CD14-positive monocyte (primary cell): ENCODE data around the gene IMPDH1. TPM values are rescaled to one million over a fixed set of nuclear protein-coding genes. Genes with fewer than 3 reads are reported as not detected.
A peak's percentile ranks its signal among the peaks of the same experiment; 100 is the strongest.

ENCODE experiments used
- DNase-seq, 3 donors: peaks; one replicate each; pipeline ENCODE4 v3.0.0-alpha.2; 2011 to 2022
- H2AFZ ChIP-seq: 2 replicates; pipeline ENCODE4 v1.6.0; 2012; ENCODE audit warnings: mild to moderate bottlenecking, low read depth, low read length, inconsistent platforms; ENCODE audit not compliant: insufficient read depth, poor library complexity, severe bottlenecking
- H3K27ac ChIP-seq, 2 donors: 1 replicate in 1 of 2; 2 replicates in 1 of 2; pipeline ENCODE4 v1.5.1; 2012 to 2013; ENCODE audit warnings: low read length in 2 of 2, control low read depth in 1 of 2, inconsistent platforms in 1 of 2, low read depth in 1 of 2, mild to moderate bottlenecking in 1 of 2
- H3K27me3 ChIP-seq, 2 donors: one replicate each; pipeline versions ENCODE4 v1.6.0 to v1.6.1; 2011 to 2013; ENCODE audit warnings: low read length in 2 of 2; ENCODE audit not compliant: control insufficient read depth in 2 of 2, insufficient read depth in 2 of 2
- H3K36me3 ChIP-seq, 2 donors: replicated peaks in 1 of 2; 1 replicate in 1 of 2; 2 replicates in 1 of 2; pipeline versions ENCODE4 v1.5.1 to v1.6.1; 2012 to 2013; ENCODE audit warnings: low read length in 2 of 2, control low read depth in 1 of 2, inconsistent platforms in 1 of 2, mild to moderate bottlenecking in 1 of 2; ENCODE audit not compliant: insufficient read depth in 2 of 2, control insufficient read depth in 1 of 2
- H3K4me1 ChIP-seq, 2 donors: 1 replicate in 1 of 2; 2 replicates in 1 of 2; pipeline versions ENCODE4 v1.5.1 to v1.6.1; 2012 to 2013; ENCODE audit warnings: low read length in 2 of 2, control low read depth in 1 of 2, inconsistent platforms in 1 of 2, mild to moderate bottlenecking in 1 of 2, moderate library complexity in 1 of 2; ENCODE audit not compliant: insufficient read depth in 2 of 2, control insufficient read depth in 1 of 2
- H3K4me2 ChIP-seq: replicated peaks from 2 replicates; pipeline ENCODE3; 2012; ENCODE audit warnings: low read length, moderate library complexity, mild to moderate bottlenecking; ENCODE audit not compliant: poor library complexity, severe bottlenecking; ENCODE audit errors: extremely low read depth
- H3K4me3 ChIP-seq, 3 experiments: fragments of 200-600 bp in 1 of 3; sonication (generic) in 1 of 3; replicated peaks in 1 of 3; 1 replicate in 2 of 3; 2 replicates in 1 of 3; pipeline ENCODE4 v1.5.1; 2011 to 2013; ENCODE audit warnings: low read length in 3 of 3, mild to moderate bottlenecking in 3 of 3, control low read depth in 2 of 3, low read depth in 2 of 3, inconsistent platforms in 1 of 3, moderate library complexity in 1 of 3
- H3K79me2 ChIP-seq: 2 replicates; pipeline ENCODE4 v1.6.0; 2012; ENCODE audit warnings: mild to moderate bottlenecking, control low read depth, inconsistent platforms, low read length, moderate library complexity; ENCODE audit not compliant: insufficient read depth
- H3K9ac ChIP-seq: 2 replicates; pipeline ENCODE4 v1.6.0; 2017; ENCODE audit warnings: low read length, mild to moderate bottlenecking; ENCODE audit not compliant: insufficient read depth, poor library complexity, severe bottlenecking
- H3K9me3 ChIP-seq, 2 donors: replicated peaks in 1 of 2; 1 replicate in 1 of 2; 2 replicates in 1 of 2; pipeline versions ENCODE4 v1.5.1 to v1.6.1; 2012 to 2013; ENCODE audit warnings: low read length in 2 of 2, control low read depth in 1 of 2; ENCODE audit not compliant: control insufficient read depth in 1 of 2, insufficient read depth in 1 of 2
- H4K20me1 ChIP-seq: 2 replicates; pipeline ENCODE4 v1.6.0; 2012; ENCODE audit warnings: mild to moderate bottlenecking, low read length, control low read depth, moderate library complexity; ENCODE audit not compliant: insufficient read depth
- H3K27ac Mint-ChIP-seq, 7 donors: one replicate each; pipeline ENCODE4 v1.8.0; 2020; ENCODE audit warnings: mild to moderate bottlenecking in 7 of 7, mixed read lengths in 7 of 7, moderate library complexity in 6 of 7, inconsistent platforms in 2 of 7
- H3K27me3 Mint-ChIP-seq, 3 donors: one replicate each; pipeline ENCODE4 v1.8.0; 2021 to 2022; ENCODE audit warnings: low read depth in 3 of 3, mild to moderate bottlenecking in 3 of 3, mixed read lengths in 3 of 3, moderate library complexity in 3 of 3, inconsistent platforms in 1 of 3
- H3K36me3 Mint-ChIP-seq, 2 donors: one replicate each; pipeline ENCODE4 v1.8.0; 2020; ENCODE audit warnings: mixed read lengths in 2 of 2, inconsistent platforms in 1 of 2, mild to moderate bottlenecking in 1 of 2
- H3K4me1 Mint-ChIP-seq: one replicate; pipeline ENCODE4 v1.8.0; 2020; ENCODE audit warnings: mild to moderate bottlenecking, mixed read lengths
- H3K4me3 Mint-ChIP-seq, 2 donors: one replicate each; pipeline ENCODE4 v1.8.0; 2020; ENCODE audit warnings: mild to moderate bottlenecking in 2 of 2, mixed read lengths in 2 of 2, moderate library complexity in 1 of 2
- H3K9me3 Mint-ChIP-seq, 7 donors: one replicate each; pipeline ENCODE4 v1.8.0; 2020 to 2022; ENCODE audit warnings: mixed read lengths in 7 of 7, mild to moderate bottlenecking in 6 of 7, moderate library complexity in 6 of 7, inconsistent platforms in 2 of 7
- CTCF ChIP-seq: fragments of 200-600 bp; IDR thresholded peaks from one replicate; pipeline ENCODE4 v1.8.0; 2022; ENCODE audit warnings: antibody characterized with exemption, mild to moderate bottlenecking
- WGBS: methylation state at CpG from one replicate; pipeline ENCODE4 v1.1.5; 2013; ENCODE audit warnings: missing lambda C conversion rate; ENCODE audit not compliant: insufficient coverage; 5-methylcytosine and 5-hydroxymethylcytosine counted together
- intact Hi-C, 2 donors: fragments of 100-400 bp; cut with micrococcal nuclease; formaldehyde crosslinking; loops; one replicate each; pipeline versions ENCODE4 v1.15.0 to v1.15.1; 2023
- polyA plus RNA-seq, 3 donors: library from polyadenylated mRNA; depleted of rRNA in 1 of 3; unstranded in 2 of 3; stranded (reverse) in 1 of 3; fragments of 300-500 nt in 2 of 3; fragments of >200 nt in 1 of 3; fragmentation: Illumina TruSeq in 2 of 3; gene quantifications; 1 replicate in 2 of 3; 2 replicates in 1 of 3; pipeline ENCODE4 v1.2.3, GENCODE V29; 2012 to 2021

IMPDH1 gene
- polyA plus RNA-seq, 3 donors, result 110 to 259 (median 152) TPM

GRCh38 chr7:128361411-128362379 is 48.1 kb downstream of the IMPDH1 start, which contains the start of gene PRRT4:
Gene PRRT4, minus strand, starts transcription at chr7:128361690.
- H3K9ac ChIP-seq, result peak within 1 kb of the TSS; percentile 50
- H3K27me3 ChIP-seq, result peaks cover 8 to 30% of the 10 kb centered on the region in 2 donors
- H3K9me3 ChIP-seq, result no peaks in the 10 kb centered on the region
- Mint-ChIP-seq H3K4me1 (peaks cover 55% of the 10 kb centered on the region), H3K36me3 (no peaks in the 10 kb centered on the region), H3K27me3 (peaks cover 18 to 52% (median 22%) of the 10 kb centered on the region in 3 donors), H3K27ac (peak within 1 kb of the TSS in 4 of 7 donors; percentile 13 to 77 (median 56)), H3K4me3 (peak within 1 kb of the TSS; percentile 85 to 93), H3K9me3 (peaks cover 0 to 2% (median 0%) of the 10 kb centered on the region in 7 donors)
- WGBS, result under 1% methylated on average over 84 of the region's 88 CpGs
- H3K27ac ChIP-seq, result no peak within 1 kb of the TSS
- no peaks in the 10 kb centered on the region for H3K79me2 ChIP-seq
- peak; percentile 43 to 65 (median 45) for DNase-seq
- H3K4me3 ChIP-seq, result peak within 1 kb of the TSS; percentile 35 to 77 (median 45)
- H4K20me1 ChIP-seq, result no peaks in the 10 kb centered on the region
- peak within 1 kb of the TSS; percentile 81 for H2AFZ ChIP-seq
- no peaks in the 10 kb centered on the region for H3K36me3 ChIP-seq
- intact Hi-C loops, result no loop called here
- peaks cover 50 to 54% of the 10 kb centered on the region in 2 donors for H3K4me1 ChIP-seq
- no peak for TF ChIP-seq CTCF
- peak within 1 kb of the TSS; percentile 87 for H3K4me2 ChIP-seq

- H3K27me3 Mint-ChIP-seq, result peaks cover 15 to 48% (median 23%) of the 10 kb centered on the region in 3 donors
- peak overlapping the region; percentile 75 to 92 for H3K4me3 Mint-ChIP-seq
- H3K9me3 Mint-ChIP-seq, result peaks cover 0 to 2% (median 0%) of the 10 kb centered on the region in 7 donors
- H3K79me2 ChIP-seq, result no peaks in the 10 kb centered on the region
- WGBS, result 32% methylated on average over 6 of the region's 9 CpGs
- no peaks in the 10 kb centered on the region for H3K36me3 ChIP-seq
- TF ChIP-seq CTCF, result no peak
- peaks cover 49% of the 10 kb centered on the region for H3K4me1 Mint-ChIP-seq
- H2AFZ ChIP-seq, result peak overlapping the region; percentile 81
- H3K36me3 Mint-ChIP-seq, result no peaks in the 10 kb centered on the region
- H3K27ac ChIP-seq, result no peak overlapping the region
- H3K4me1 ChIP-seq, result peaks cover 50% of the 10 kb centered on the region in 2 donors
- H3K9ac ChIP-seq, result no peak overlapping the region
- no peak for DNase-seq
- H3K4me3 ChIP-seq, result peak overlapping the region in 2 of 3 experiments; percentile 35 to 77
- peak overlapping the region; percentile 87 for H3K4me2 ChIP-seq
- intact Hi-C loops, result no loop called here
- H4K20me1 ChIP-seq, result no peaks in the 10 kb centered on the region
- peak overlapping the region in 1 of 7 donors; percentile 48 for H3K27ac Mint-ChIP-seq
- no peaks in the 10 kb centered on the region for H3K9me3 ChIP-seq
- peaks cover 8 to 30% of the 10 kb centered on the region in 2 donors for H3K27me3 ChIP-seq
Observed at GRCh38 chr7:128360359-128360678, 49.5 kb downstream of the IMPDH1 start.
